Right cardiac atrium (tissue), 5 donors: ENCODE results near the gene KIAA1755. TPM values are rescaled to one million over a fixed set of nuclear protein-coding genes. Genes with fewer than 3 reads are reported as not detected.

ENCODE experiments used
- ATAC-seq, 2 donors: fragments of 200-7000 bp; cut with Tn5 transposase; one replicate each; pipeline versions ENCODE4 v1.8.0 to v1.9.1; 2020; ENCODE audit warnings: moderate library complexity in 2 of 2, mild to moderate bottlenecking in 1 of 2
- DNase-seq, 3 donors: peaks; one replicate each; pipeline ENCODE4 v3.0.0-alpha.2; 2020
- H3K27ac ChIP-seq: one replicate; pipeline ENCODE4 v1.5.1; 2013; ENCODE audit warnings: mild to moderate bottlenecking, low read length, control low read depth, moderate library complexity
- H3K27me3 ChIP-seq: one replicate; pipeline ENCODE4 v1.6.1; 2013; ENCODE audit not compliant: control insufficient read depth, insufficient read depth
- H3K4me1 ChIP-seq: one replicate; pipeline ENCODE4 v1.6.1; 2013; ENCODE audit warnings: low read length; ENCODE audit not compliant: control insufficient read depth, insufficient read depth
- H3K4me3 ChIP-seq: one replicate; pipeline ENCODE4 v1.5.1; 2013; ENCODE audit warnings: low read length, control low read depth
- H3K9me3 ChIP-seq: one replicate; pipeline ENCODE4 v1.6.1; 2013; ENCODE audit warnings: low read length; ENCODE audit not compliant: control insufficient read depth
- WGBS: extraction: QIAGEN DNeasy Blood & Tissue Kit; methylation state at CpG from one replicate; pipeline ENCODE4 v1.1.7; 2013; 5-methylcytosine and 5-hydroxymethylcytosine counted together
- intact Hi-C, 4 donors: fragments of 100-400 bp; cut with DNase I; formaldehyde crosslinking; loops; one replicate each; pipeline versions ENCODE4 v1.11.0 to v1.14.0; 2022 to 2023
- polyA plus RNA-seq: library from polyadenylated mRNA; stranded (reverse); fragments of 200-250 nt; gene quantifications from one replicate; pipeline ENCODE4 v1.2.3, GENCODE V29; 2013
- total RNA-seq, 4 donors: library from RNA; stranded (reverse); fragmentation: NEBNext Ultra II Directional; extraction: Animal tissue kit (Norgen Biotek cat#: 25700); gene quantifications; one replicate each; pipeline ENCODE4 v1.2.1, GENCODE V29; 2021
- donor health status: healthy with polysubstance abuse.
- donor health status: DM: no; HTN: yes; CAD: no.
- donor health status: DM: no; HTN: no; CAD: no.
- donor health status: DM: no; HTN: yes; CAD: no; lungs with severe emphysema.
- donor health status: DM: yes; HTN: yes; CAD: no.

The KIAA1755 gene
- total and polyA plus RNA-seq, 5 donors, result 5.8 to 18.7 (median 17.0) TPM

- Histone ChIP-seq H3K27ac (peak overlapping the region; percentile 78), H3K4me3 (no peak overlapping the region), H3K27me3 (no peaks in the 10 kb centered on the region), H3K9me3 (no peaks in the 10 kb centered on the region), H3K4me1 (peaks cover 13% of the 10 kb centered on the region)
- DNase-seq (no peak), ATAC-seq (no peak)
- intact Hi-C loops, result loop anchor here in 1 of 4 donors (5.0 kb wide), 1 partner anchor 43 kb away; the partner anchor contains the start of gene TGM2
- 48% methylated on average over 6 of the region's 6 CpGs for WGBS
Measured at GRCh38 chr20:38210741-38211140, 49.8 kb downstream of the KIAA1755 start.

GRCh38 chr20:38209736-38210405 lies 50.7 kb downstream of the KIAA1755 start:
- peaks cover 13% of the 10 kb centered on the region for H3K4me1 ChIP-seq
- ATAC-seq, result no peak
- no peaks in the 10 kb centered on the region for H3K27me3 ChIP-seq
- intact Hi-C loops, result loop anchor here in 1 of 4 donors (5.0 kb wide), 1 partner anchor 43 kb away; the partner anchor contains the start of gene TGM2
- no peaks in the 10 kb centered on the region for H3K9me3 ChIP-seq
- WGBS, result 92% methylated on average over 3 of the region's 3 CpGs
- H3K4me3 ChIP-seq, result no peak overlapping the region
- peak overlapping the region; percentile 74 for H3K27ac ChIP-seq
- no peak for DNase-seq

GRCh38 chr20:38209054-38209675 lies 51.4 kb downstream of the KIAA1755 start:
- intact Hi-C loops, result no loop called here
- Histone ChIP-seq H3K4me1 (peaks cover 13% of the 10 kb centered on the region), H3K4me3 (no peak overlapping the region), H3K9me3 (no peaks in the 10 kb centered on the region), H3K27me3 (no peaks in the 10 kb centered on the region), H3K27ac (peak overlapping the region; percentile 87)
- WGBS, result 42% methylated on average over 4 of the region's 4 CpGs
- peak; percentile 85 to 86 for ATAC-seq
- DNase-seq, result peak; percentile 85 to 91 (median 89)

- Histone ChIP-seq H3K27me3 (no peaks in the 10 kb centered on the region), H3K4me3 (no peak overlapping the region), H3K9me3 (no peaks in the 10 kb centered on the region), H3K4me1 (peaks cover 13% of the 10 kb centered on the region), H3K27ac (peak overlapping the region; percentile 87)
- intact Hi-C loops, result no loop called here
- DNase-seq (no peak), ATAC-seq (no peak)
- WGBS, result 85% methylated on average over 3 of the region's 3 CpGs
Measured at GRCh38 chr20:38208523-38208922, 52.0 kb downstream of the KIAA1755 start.

GRCh38 chr20:38208088-38208487 lies 52.4 kb downstream of the KIAA1755 start:
- Histone ChIP-seq H3K27ac (peak overlapping the region; percentile 87), H3K4me3 (no peak overlapping the region), H3K9me3 (no peaks in the 10 kb centered on the region), H3K27me3 (no peaks in the 10 kb centered on the region), H3K4me1 (peaks cover 13% of the 10 kb centered on the region)
- intact Hi-C loops, result no loop called here
- DNase-seq, result no peak
- ATAC-seq, result no peak
- 66% methylated on average over 1 of the region's 1 CpG for WGBS

- Histone ChIP-seq H3K4me3 (no peak overlapping the region), H3K9me3 (no peaks in the 10 kb centered on the region), H3K27me3 (no peaks in the 10 kb centered on the region), H3K4me1 (peaks cover 13% of the 10 kb centered on the region), H3K27ac (no peak overlapping the region)
- DNase-seq, result no peak
- intact Hi-C loops, result no loop called here
- 81% methylated on average over 2 of the region's 2 CpGs for WGBS
- ATAC-seq, result no peak
Measured at GRCh38 chr20:38207621-38208020, 52.9 kb downstream of the KIAA1755 start.

- intact Hi-C loops, result no loop called here
- 65% methylated on average over 3 of the region's 3 CpGs for WGBS
- no peaks in the 10 kb centered on the region for H3K27me3 ChIP-seq
- H3K9me3 ChIP-seq, result no peaks in the 10 kb centered on the region
- no peak overlapping the region for H3K4me3 ChIP-seq
- DNase-seq (no peak), ATAC-seq (no peak)
- no peak overlapping the region for H3K27ac ChIP-seq
- peaks cover 5% of the 10 kb centered on the region for H3K4me1 ChIP-seq
Measured at GRCh38 chr20:38205001-38205400, 55.5 kb downstream of the KIAA1755 start.

- Histone ChIP-seq H3K9me3 (no peaks in the 10 kb centered on the region), H3K4me3 (no peak overlapping the region), H3K27ac (no peak overlapping the region), H3K27me3 (no peaks in the 10 kb centered on the region), H3K4me1 (peaks cover 2% of the 10 kb centered on the region)
- 86% methylated on average over 2 of the region's 2 CpGs for WGBS
- intact Hi-C loops, result no loop called here
- no peak for ATAC-seq
- DNase-seq, result no peak
Measured at GRCh38 chr20:38203981-38204357, 56.6 kb downstream of the KIAA1755 start.

GRCh38 chr20:38203337-38203980 lies 57.1 kb downstream of the KIAA1755 start:
- Histone ChIP-seq H3K27me3 (no peaks in the 10 kb centered on the region), H3K27ac (no peak overlapping the region), H3K9me3 (no peaks in the 10 kb centered on the region), H3K4me1 (peaks cover 3% of the 10 kb centered on the region), H3K4me3 (no peak overlapping the region)
- DNase-seq (peak in 1 of 3 donors; percentile 9), ATAC-seq (no peak)
- intact Hi-C loops, result no loop called here
- WGBS, result 91% methylated on average over 6 of the region's 6 CpGs

GRCh38 chr20:38202982-38203293 lies 57.6 kb downstream of the KIAA1755 start:
- peaks cover 4% of the 10 kb centered on the region for H3K4me1 ChIP-seq
- H3K27ac ChIP-seq, result no peak overlapping the region
- no peak overlapping the region for H3K4me3 ChIP-seq
- ATAC-seq (no peak), DNase-seq (no peak)
- intact Hi-C loops, result no loop called here
- H3K9me3 ChIP-seq, result no peaks in the 10 kb centered on the region
- no peaks in the 10 kb centered on the region for H3K27me3 ChIP-seq
- WGBS, result 88% methylated on average over 8 of the region's 8 CpGs

- 87% methylated on average over 12 of the region's 12 CpGs for WGBS
- intact Hi-C loops, result no loop called here
- H3K4me1 ChIP-seq, result peaks cover 4% of the 10 kb centered on the region
- ATAC-seq (no peak), DNase-seq (no peak)
- H3K27me3 ChIP-seq, result no peaks in the 10 kb centered on the region
- no peak overlapping the region for H3K4me3 ChIP-seq
- H3K27ac ChIP-seq, result no peak overlapping the region
- H3K9me3 ChIP-seq, result no peaks in the 10 kb centered on the region
Measured at GRCh38 chr20:38202153-38202981, 58.2 kb downstream of the KIAA1755 start.
